NCI-H1694 (cell line): ENCODE data around the gene CACNA1C.

ENCODE experiments used
- DNase-seq: peaks from one replicate; lab custom pipeline; 2025; lab: John Stamatoyannopoulos, UW

CACNA1C gene

DNA sequence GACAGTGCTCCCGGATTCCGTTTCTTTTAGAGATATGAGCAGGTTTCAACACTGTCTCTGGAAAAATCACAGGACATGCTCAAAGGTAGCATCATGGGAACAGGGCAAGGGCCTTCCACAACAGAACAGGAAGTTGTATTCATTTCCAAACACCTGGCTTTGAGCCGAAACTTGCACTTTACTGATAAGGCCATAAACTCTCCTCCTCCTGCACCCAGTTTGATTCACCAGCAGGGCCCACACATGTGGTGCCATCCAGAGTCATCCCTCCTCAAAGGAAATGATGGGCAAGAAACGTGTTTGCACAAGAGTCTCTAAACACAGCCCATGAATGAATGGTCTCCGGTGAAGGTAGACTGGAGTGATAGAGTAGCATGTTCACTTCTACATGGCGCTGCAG lies 473.6 kb downstream of the CACNA1C start:
- no peak for DNase-seq

GRCh38 chr12:2528001-2528400 lies 475.2 kb downstream of the CACNA1C start:
- DNase-seq: no peak

DNA sequence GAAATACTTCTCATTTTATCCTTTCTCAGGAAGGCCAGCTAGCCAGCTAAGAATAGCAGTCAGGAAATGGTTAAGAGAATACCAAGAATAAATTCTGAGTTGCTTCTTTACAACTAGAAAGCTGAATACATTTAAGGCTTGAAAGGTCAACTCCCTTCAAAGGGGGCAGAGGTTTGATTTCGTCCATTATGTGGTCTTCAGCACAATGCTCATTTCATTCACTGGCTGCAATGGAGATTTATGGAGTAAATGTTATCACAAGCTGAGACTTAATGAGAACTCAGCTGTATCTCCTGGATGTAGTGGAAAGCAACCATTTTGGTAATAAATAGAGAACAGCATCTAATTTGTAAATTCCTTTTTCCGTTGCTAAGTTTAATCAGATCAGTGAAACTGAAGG lies 477.0 kb downstream of the CACNA1C start:
- DNase-seq: no peak

- no peak for DNase-seq
Observed at GRCh38 chr12:2531371-2531770, 478.6 kb downstream of the CACNA1C start.

DNA sequence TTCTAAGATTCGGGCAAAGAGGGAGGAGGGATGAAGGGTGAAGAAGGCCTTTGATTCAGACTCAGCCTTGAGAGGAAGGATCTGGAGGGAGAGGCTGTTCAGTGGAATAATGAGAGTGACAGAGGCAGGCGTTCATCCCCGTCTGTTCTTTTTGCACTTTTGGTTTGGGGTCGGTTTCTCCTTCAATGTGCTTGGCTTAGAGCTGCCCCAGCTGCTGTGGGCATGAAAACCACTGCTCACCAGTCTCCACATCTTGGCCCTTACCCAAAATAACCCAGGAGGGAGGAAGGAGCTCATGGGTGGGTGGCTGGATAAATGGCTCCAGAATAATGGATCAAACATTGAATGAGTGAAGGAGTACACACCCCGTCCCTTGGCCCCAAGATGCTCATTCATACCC lies 480.2 kb downstream of the CACNA1C start:
- DNase-seq: no peak

DNA sequence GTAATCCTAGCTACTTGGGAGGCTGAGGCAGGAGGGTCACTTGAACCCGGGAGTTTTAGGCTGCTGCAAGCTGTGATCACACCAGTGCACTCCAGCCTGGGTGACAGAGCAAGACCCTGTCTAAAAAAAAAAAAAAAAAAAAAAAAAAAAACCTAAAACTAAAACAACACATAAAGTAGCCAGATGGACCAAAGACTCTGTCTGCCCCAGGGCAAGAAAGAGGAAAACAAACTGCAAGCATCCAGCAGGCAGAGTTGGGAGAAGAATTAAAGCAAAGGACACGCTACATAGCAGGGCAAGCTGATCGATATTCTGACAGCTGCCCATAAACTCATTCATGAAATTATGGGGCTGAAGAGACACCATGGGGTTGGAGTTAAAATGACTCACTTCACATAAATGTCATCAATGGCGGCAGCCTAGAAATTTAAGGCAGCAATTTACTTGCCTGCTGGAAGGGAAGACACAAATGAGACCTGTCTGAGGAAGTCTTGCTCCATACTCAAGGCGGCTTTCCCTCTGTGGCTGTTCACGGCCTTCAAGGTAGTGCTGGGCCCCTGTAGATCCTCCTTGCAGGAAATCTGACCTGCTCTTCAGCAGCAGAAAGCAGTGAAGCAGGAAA lies 482.9 kb downstream of the CACNA1C start:
- no peak for DNase-seq

DNA sequence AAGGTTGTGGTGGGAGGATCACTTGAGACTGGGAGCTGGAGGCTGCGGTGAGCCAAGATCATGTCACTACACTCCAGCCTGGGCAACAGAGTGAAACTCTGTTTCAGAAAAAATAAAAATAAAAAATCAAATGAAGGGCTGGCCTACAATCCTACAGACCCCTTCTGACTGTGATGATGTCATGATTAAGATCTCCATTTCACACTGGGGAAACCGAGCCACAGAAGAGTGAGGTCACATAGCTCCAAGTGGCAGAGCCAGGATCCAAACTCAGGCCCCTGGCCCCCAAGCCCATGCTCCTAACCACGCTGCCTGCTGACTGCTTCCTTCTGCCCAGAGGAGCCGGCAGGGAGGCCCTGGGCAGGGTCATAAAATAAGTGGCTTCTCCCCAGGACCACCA lies 483.9 kb downstream of the CACNA1C start:
- no peak for DNase-seq

GRCh38 chr12:2537868-2538541 lies 485.2 kb downstream of the CACNA1C start:
- DNase-seq: no peak

DNA sequence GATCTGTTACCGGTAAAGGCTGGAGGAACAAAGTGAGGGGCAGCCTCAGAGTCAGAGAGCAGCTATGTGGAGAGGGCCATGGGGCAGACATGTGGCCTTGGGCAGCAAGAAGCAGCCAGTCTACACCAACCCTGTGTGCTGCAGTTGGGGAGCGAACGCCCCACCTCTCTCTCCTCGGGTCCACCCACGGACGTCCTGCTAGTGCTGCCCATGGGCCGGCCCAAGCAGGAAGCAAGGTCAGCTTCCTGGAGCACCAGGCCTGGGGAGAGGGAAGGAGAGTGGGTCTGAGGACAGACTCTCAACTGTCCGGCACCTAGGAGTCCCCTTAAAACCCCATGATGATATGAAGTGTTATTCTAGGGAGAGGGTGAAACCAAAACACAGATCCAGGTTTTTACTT lies 487.2 kb downstream of the CACNA1C start:
- no peak for DNase-seq

DNA sequence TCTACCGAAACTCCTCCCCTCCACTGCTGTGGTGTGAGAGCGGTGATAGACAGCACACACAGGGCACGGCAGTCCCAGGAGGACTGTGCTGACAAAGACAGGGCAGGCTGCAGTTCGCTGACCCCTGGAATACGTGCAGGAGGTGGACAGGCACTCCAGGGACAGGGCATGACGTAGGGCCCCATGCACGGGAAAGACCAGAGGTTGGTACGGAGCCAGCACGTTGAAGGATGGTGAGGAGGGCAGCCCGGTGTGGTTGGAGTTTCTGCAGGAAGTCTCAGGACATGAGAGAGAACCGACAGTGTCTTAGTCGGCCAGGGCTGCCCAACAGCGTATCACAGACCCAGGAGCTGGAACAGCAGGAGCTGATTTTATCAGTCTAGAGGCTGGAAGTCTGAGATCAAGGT lies 487.8 kb downstream of the CACNA1C start:
- no peak for DNase-seq

DNA sequence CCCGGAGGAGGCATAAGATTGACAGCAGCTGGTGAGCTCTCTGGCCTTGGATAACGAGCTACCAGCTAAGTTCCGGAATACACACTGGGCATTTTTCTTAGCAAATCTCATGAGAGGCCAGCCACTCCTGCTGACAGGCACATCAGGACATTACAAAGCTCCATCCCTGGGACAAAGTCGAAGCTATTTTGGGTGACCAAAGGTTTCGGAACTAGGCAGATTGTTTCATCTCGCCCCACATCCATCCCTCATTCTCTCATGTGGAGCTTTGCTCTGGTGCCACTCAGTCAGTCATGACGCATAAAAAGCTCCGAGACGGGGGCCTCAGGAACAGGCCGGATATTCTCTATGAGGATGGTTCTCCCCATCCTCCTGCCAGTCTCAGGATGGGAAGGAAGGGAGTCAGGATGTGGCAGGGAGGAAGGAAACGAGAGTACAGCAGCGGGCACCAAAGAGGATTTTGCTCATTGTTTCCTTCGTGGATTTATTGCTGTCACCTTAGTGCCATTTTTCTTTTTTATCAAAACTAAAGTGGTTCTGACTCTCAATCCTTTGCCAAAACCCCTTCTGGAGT lies 488.9 kb downstream of the CACNA1C start:
- DNase-seq: no peak

- DNase-seq: no peak
Observed at GRCh38 chr12:2543801-2544200, 491.0 kb downstream of the CACNA1C start.

GRCh38 chr12:2544230-2544629 lies 491.4 kb downstream of the CACNA1C start:
- no peak for DNase-seq

GRCh38 chr12:2547273-2548044 lies 494.7 kb downstream of the CACNA1C start:
- DNase-seq: no peak

GRCh38 chr12:2548081-2548480 lies 495.3 kb downstream of the CACNA1C start:
- DNase-seq: no peak

- no peak for DNase-seq
Observed at GRCh38 chr12:2550561-2551411, 498.0 kb downstream of the CACNA1C start.

- no peak for DNase-seq
Observed at GRCh38 chr12:2551412-2551900, 498.7 kb downstream of the CACNA1C start.

DNA sequence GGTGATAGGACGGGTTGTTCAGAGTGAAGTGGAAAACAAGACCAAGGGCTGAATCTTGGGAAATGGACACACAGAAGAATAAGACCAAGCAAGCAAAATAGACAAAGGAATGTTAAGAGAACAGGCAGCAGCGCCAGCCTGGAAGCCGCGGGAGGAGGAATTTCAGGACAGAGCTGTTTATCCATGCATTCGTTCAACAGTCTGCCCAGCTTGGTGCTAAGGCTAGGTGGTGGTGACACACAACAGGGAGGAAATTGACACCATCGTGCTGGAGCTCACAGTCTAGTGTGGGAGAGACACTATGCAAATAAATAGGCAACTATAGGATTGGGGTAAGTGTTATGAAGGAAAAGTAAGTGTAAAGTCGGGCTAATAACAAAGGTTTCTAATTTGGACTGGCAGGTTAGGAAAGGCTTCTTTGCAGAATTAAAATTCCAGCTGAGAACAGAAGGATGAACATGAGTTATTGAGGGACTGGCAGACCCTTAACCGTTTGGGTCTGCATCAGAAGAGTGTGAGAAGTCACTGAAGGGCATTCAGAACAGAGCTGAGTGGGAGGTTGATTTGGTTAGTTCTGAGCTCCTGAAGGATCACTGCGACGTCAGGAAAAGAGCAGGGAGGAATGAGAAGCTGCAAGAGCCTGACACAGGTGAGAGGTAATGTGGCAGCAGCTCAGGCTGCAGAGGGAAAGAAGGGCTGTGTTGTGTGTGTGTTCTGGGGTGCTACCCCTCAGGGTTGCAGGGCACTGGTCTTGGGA lies 499.4 kb downstream of the CACNA1C start:
- no peak for DNase-seq

DNA sequence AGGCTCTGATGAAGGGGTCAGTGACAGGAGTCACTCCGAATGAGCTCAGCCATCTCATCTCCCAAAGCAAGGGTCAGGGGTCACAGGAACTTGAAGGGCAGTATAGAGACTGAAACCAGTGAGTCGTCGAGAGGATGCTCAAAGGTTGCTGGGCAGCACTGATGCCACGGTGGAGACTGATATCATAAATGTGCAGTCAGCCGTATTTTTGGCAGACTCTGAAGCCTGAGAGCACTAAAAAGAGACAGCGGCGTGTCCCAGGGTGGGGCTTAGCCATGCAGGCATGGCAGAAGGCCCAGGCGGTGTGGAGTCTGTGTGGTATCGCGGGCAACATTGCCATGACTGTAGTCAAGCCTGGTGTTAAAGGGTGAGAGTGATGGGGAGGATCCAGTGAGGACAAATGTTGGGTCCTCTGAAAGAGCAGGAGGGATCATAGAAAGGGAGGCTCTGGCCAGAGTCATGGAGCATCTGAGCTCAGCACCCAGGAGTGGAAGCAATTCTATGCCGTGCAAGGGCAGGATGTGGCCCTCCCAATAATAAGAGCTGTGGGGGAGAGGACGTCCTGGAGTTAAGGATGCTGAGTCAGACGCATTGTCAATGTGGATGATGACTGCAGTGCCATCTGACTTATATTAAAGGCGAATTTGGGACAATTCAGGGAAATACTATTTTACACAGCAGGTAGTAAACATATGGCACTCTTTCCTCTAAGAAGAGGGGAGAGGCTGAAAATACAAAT lies 500.8 kb downstream of the CACNA1C start:
- no peak for DNase-seq

DNA sequence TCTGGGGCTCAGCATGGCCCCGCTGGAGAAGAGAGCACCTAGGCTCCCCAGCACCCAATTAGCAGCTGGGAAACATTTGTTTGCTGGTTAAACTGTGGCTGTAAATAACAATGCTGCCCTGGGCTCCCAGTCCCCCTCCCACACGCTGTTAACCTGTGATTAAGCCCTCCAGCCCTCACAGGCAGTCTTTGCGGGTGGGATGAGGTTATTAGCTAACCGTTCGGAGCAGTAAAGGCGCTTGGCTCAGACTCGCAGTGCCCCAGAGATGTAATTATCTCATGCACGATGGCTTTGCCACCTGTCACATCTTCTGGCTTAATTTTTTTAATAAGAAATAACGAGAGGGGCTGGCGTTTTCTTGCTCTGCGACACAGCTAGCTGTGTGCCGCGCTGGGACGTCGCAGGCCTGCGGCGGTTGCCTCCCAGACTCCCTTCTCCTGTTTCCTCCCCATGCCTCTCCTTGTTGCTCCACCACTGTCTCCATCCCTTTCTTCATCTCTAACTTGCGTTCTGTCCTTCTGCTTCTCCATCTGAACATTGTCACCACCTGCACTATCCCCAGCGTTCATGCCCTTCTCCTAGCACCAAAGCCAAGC lies 502.8 kb downstream of the CACNA1C start:
- DNase-seq: peak; percentile 98
